Measurements from ENCODE around the gene RITA1.

Gene RITA1

DNA sequence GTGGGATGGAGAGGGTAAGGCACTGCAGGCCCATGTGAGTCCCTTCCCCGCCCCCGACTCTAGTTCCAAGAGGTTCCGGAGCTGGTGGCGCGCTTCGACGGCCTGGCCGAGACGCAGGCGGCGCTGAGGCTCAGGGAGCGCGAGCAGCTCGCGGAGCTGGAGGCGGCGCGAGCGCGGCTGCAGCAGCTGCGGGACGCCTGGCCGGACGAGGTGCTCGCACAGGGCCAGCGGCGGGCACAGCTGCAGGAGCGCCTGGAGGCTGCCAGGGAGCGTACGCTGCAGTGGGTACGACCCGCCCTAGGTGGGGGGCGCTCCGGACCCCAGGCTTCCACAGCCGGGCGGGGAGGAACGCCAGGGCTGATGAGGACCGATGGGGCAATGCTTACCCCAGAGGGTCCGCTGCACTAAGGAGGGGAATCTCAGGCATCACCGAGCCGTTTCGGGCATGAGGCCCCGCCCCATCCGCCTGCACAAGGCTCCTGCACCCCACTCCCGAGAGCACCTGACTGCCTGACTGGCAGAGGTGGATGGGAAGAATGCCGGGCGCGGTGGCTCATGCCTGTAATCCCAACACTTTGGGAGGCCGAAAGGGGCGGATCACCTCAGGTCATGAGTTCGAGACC lies 31.1 kb upstream of the RITA1 start:
- no peak for DNase-seq

DNA sequence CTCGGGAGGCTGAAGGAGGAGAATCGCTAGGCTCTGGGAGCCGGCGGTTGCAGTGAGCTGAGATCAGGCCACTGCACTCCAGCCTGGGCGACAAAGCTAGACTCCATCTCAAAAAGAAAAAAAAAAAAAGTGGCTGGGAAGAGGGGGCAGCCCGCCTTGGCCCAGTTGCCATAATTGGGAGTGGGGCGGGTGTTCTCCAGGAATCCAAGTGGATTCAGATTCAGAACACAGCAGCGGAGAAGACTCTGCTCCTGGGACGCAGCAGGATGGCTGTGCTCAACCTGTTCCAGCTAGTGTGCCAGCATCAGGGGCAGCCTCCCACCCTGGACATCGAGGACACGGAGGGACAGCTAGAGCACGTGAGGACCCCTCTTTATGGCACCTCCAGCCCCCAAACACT lies 30.5 kb upstream of the RITA1 start:
- no peak for DNase-seq

DNA sequence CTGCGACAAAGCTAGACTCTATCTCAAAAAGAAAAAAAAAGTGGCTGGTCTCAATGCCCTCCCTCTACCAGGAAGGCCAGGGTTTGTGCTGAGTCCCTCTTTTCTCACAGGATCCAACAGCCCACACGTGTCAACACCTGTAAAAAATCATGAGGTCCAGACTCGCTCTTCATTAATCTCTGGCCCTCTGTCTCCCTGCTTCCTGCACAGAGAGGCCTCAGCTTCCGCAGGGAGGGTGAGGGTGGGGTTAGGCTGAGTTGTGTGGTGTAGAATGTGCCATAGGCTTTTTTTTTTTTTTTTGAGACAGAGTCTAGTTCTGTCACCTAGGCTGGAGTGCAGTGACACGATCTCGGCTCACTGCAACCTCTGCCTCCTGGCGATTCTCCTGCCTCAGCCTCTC lies 29.9 kb upstream of the RITA1 start:
- DNase-seq, result no peak

DNA sequence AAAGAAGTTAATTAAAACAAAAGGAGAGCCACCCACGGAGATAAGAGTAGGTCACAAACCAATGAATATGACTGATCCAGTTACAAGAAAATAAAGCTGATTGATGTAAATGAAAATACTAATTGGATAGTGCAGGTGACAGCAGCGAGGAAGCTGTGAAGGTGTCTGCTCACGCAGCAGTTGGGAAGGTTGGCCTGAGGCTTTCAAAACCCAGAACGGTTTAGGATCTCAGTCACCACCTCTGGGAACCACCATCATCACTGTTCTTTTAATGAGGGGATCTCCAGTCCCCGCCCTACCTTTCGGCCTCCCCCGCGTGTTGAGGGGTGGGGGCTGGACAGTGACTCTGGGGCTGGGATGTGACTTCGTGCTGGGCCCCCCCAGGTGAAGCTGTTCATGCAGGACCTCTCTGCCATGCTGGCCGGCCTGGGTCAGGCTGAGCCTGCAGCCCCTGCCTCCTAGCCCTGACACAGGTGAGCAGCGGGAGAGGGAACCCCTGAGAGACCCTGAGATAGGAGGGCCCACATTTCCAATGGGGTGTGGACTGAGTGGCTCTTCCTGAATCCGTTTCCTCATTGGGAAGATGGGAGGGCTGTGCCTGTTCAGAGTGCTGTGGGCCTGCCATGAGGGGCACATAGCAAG lies 28.2 kb upstream of the RITA1 start:
- DNase-seq, result no peak

- no peak for DNase-seq
Measured at GRCh38 chr12:113158439-113159203, 26.9 kb upstream of the RITA1 start.

DNA sequence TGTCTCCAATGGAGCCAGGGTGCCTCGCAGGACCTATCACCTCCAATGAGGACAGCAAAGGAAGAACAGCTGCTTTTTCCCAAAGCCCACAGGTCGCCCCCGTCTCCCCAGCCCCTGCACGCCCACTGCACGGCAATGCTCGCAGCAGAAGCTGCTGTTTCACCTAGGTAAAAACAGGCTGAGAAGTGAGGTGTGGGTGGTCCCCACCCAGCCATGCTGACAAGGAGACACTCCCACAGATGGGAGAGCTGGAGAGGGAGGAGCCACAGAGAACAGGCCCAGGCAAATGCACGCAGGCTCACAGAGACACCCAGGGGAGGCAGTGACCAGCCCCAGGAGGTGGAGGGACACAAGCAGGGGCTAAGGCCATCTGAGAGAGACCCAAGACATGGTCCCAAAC lies 25.6 kb upstream of the RITA1 start:
- no peak for DNase-seq

DNA sequence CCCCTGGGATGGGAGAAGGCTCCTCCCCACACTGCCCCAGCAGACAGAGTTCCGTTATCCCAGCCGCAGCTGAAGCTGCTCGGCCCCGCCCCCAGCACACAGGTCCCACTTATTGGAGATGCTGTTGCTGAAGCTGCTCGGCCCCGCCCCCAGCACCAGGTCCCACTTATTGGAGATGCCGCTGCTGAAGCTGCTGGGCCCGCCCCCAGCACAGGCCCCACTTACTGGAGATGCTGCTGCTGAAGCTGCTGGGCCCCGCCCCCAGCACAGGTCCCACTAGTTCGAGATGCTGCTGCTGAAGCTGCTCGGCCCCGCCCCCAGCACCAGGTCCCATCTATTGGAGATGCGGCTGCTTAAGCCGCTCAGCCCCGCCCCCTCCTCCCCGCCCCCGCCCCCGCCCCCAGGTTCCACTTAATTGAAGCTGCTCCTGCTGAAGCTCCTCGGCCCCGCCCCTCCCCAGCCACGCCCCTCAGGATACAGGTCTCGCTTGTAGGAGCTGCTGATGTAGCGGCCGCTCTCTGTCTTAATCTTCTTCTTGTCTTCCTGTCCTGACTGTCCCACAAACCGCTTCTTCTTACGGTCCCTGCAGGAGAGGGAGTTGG lies 24.0 kb upstream of the RITA1 start:
- peak; percentile 76 for DNase-seq

- no peak for DNase-seq
Measured at GRCh38 chr12:113162102-113163029, 23.2 kb upstream of the RITA1 start.

GRCh38 chr12:113163030-113163360 lies 22.5 kb upstream of the RITA1 start:
- DNase-seq, result no peak

DNA sequence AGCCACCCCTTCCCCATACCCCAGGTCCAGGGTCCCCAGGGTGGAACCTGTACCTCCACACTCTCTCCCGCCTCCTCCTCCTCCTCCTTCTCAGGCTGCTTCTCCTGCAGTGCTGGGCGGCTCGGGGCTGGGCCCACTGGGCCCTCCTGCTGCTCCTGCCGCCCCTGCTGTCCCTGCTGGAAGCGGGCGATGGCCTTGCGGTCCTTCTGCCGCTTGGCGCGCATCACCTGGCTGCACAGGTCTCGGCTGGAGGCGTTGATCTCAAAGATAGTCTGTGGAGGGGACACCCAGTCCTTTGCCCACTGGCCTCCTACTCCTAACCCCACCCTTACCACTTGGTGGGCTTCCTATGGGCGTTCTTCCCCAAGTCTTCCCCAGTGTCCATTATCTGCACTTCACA lies 21.5 kb upstream of the RITA1 start:
- no peak for DNase-seq

GRCh38 chr12:113165521-113166450 lies 19.7 kb upstream of the RITA1 start:
- no peak for DNase-seq

- no peak for DNase-seq
Measured at GRCh38 chr12:113167868-113168267, 17.7 kb upstream of the RITA1 start.

GRCh38 chr12:113169697-113170096 lies 15.8 kb upstream of the RITA1 start:
- DNase-seq, result no peak

GRCh38 chr12:113170457-113170856 lies 15.1 kb upstream of the RITA1 start:
- no peak for DNase-seq

DNA sequence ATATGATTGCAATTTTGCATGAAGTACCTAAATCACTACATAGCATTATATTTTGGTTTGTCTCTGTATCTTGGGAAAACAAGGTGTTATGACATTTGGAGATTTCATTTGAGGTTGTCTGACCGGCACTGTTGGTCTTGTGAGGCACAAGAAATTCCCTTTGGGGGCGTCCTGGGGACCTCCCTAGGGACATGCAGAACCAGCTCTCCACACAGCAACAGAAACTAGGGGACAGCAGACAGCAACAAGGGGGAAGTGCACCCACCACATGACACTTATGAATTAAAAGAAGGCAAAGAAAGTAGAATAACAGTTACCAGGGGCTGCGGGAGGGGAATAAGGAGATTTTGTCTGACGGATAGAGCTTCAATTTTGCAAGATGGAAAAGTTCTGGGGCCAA lies 14.6 kb upstream of the RITA1 start:
- no peak for DNase-seq

- no peak for DNase-seq
Measured at GRCh38 chr12:113171543-113171942, 14.0 kb upstream of the RITA1 start.

- no peak for DNase-seq
Measured at GRCh38 chr12:113172185-113172584, 13.3 kb upstream of the RITA1 start.

GRCh38 chr12:113173081-113173698 lies 12.3 kb upstream of the RITA1 start:
- DNase-seq, result no peak

- no peak for DNase-seq
Measured at GRCh38 chr12:113174461-113175384, 10.8 kb upstream of the RITA1 start.

GRCh38 chr12:113179023-113179422 lies 6.5 kb upstream of the RITA1 start:
- DNase-seq, result no peak

Measured in NCI-H187 treated with DMSO at 0.1 percent for 48 hours (cell line).